Lung (tissue), 12 donors: Measurements from ENCODE around the gene SMC1A. TPM values are rescaled to one million over a fixed set of nuclear protein-coding genes. Genes with fewer than 3 reads are reported as not detected.
"Not testable (repeated sequence)": the region's sequence is repeated elsewhere in the genome, so short reads cannot be mapped to it uniquely, and the experiment has no call there.

Experiments used
- ATAC-seq: fragments of 200-7000 bp; cut with Tn5 transposase; one replicate; pipeline ENCODE4 v1.9.1; 2020; ENCODE audit warnings: moderate number of reproducible peaks; ENCODE audit not compliant: insufficient read depth, low FRiP score
- DNase-seq, 3 donors: peaks; one replicate each; pipeline ENCODE4 v3.0.0-alpha.2; 2013 to 2017
- H3K27ac ChIP-seq, 2 donors: one replicate each; pipeline ENCODE4 v1.5.1; 2013; ENCODE audit warnings: mild to moderate bottlenecking in 2 of 2, moderate library complexity in 2 of 2, control low read depth in 1 of 2, inconsistent platforms in 1 of 2, low read depth in 1 of 2, low read length in 1 of 2
- H3K27me3 ChIP-seq, 3 donors: one replicate each; pipeline ENCODE4 v1.5.1; 2013; ENCODE audit warnings: low read length in 2 of 3; ENCODE audit not compliant: control insufficient read depth in 3 of 3, insufficient read depth in 3 of 3
- H3K36me3 ChIP-seq, 4 donors: one replicate each; pipeline ENCODE4 v1.5.1; 2013; ENCODE audit warnings: low read length in 4 of 4, mild to moderate bottlenecking in 1 of 4, moderate library complexity in 1 of 4; ENCODE audit not compliant: control insufficient read depth in 4 of 4, insufficient read depth in 4 of 4
- H3K4me1 ChIP-seq, 5 donors: one replicate each; pipeline ENCODE4 v1.5.1; 2013; ENCODE audit warnings: low read length in 5 of 5, mild to moderate bottlenecking in 2 of 5, moderate library complexity in 1 of 5; ENCODE audit not compliant: control insufficient read depth in 5 of 5, insufficient read depth in 5 of 5
- H3K4me3 ChIP-seq: one replicate; pipeline ENCODE4 v1.5.1; 2013; ENCODE audit warnings: mild to moderate bottlenecking, control low read depth, moderate library complexity
- H3K9ac ChIP-seq, 2 donors: one replicate each; pipeline ENCODE4 v1.5.1; 2013; ENCODE audit warnings: low read length in 2 of 2, control low read depth in 1 of 2; ENCODE audit not compliant: insufficient read depth in 1 of 2
- H3K9me3 ChIP-seq, 4 donors: one replicate each; pipeline ENCODE4 v1.5.1; 2013; ENCODE audit warnings: low read length in 3 of 4, mild to moderate bottlenecking in 1 of 4, moderate library complexity in 1 of 4; ENCODE audit not compliant: control insufficient read depth in 4 of 4, insufficient read depth in 3 of 4
- CTCF ChIP-seq: IDR thresholded peaks from 2 replicates; pipeline ENCODE4 v1.5.1; 2012; ENCODE audit warnings: mild to moderate bottlenecking; ENCODE audit errors: control extremely low read depth, extremely low read depth
- WGBS, 2 donors: extraction: QIAGEN DNeasy Blood & Tissue Kit; methylation state at CpG; one replicate each; pipeline ENCODE4 v1.1.7; 2013; 5-methylcytosine and 5-hydroxymethylcytosine counted together
- polyA plus RNA-seq, 2 donors: library from polyadenylated mRNA; stranded (reverse); fragments of 200-250 nt; gene quantifications; one replicate each; pipeline ENCODE4 v1.2.1, GENCODE V29; 2013
- total RNA-seq, 2 donors: library from RNA; depleted of rRNA in 1 of 2; stranded (reverse); fragments of >200 nt in 1 of 2; gene quantifications; one replicate each; pipeline ENCODE4 v1.2.1, GENCODE V29; 2014 to 2021
- donor health status: control.
- donor health status: control.
- donor health status: Bipolar disorder and iron deficiency.
- donor health status: healthy.
- donor health status: DM: yes; HTN: yes; CAD: no.

SMC1A gene
- total and polyA plus RNA-seq, 4 donors: 11.2 to 56.2 (median 22.4) TPM

- H3K27ac ChIP-seq: peak within 1 kb of the TSS; percentile 82 to 93
- ATAC-seq (no peak), DNase-seq (no peak)
- H3K4me3 ChIP-seq: peak within 1 kb of the TSS; percentile 70
- peaks cover 0 to 10% (median 9%) of the 10 kb centered on the region in 3 donors for H3K27me3 ChIP-seq
- peaks cover 0 to under 1% (median 0%) of the 10 kb centered on the region in 4 donors for H3K36me3 ChIP-seq
- H3K4me1 ChIP-seq: peaks cover 0 to 15% (median 3%) of the 10 kb centered on the region in 5 donors
- WGBS, 2 donors: 6 to 8% methylated on average over 13 to 17 of the region's 17 CpGs
- no peak for TF ChIP-seq CTCF
- H3K9ac ChIP-seq: peak within 1 kb of the TSS; percentile 89 to 92
- no peaks in the 10 kb centered on the region for H3K9me3 ChIP-seq
These were observed 430 bp upstream of the SMC1A start, which contains the start of gene RIBC1 for GRCh38 chrX:53422861-53423306. TSS of gene RIBC1 (plus strand) at chrX:53422873. CDS start at chrX:53426277, 3,404 bp downstream.

- peak overlapping the region; percentile 83 to 92 for H3K9ac ChIP-seq
- peaks cover 0 to 4% (median 0%) of the 10 kb centered on the region in 4 donors for H3K36me3 ChIP-seq
- no peak for ATAC-seq
- no peak for DNase-seq
- WGBS, 2 donors: 0 to 1% methylated on average over 15 of the region's 15 CpGs
- TF ChIP-seq CTCF: no peak
- H3K4me1 ChIP-seq: peaks cover 0 to 15% (median 3%) of the 10 kb centered on the region in 5 donors
- peak overlapping the region; percentile 82 to 93 for H3K27ac ChIP-seq
- H3K9me3 ChIP-seq: no peaks in the 10 kb centered on the region
- H3K27me3 ChIP-seq: peaks cover 0 to 6% (median 3%) of the 10 kb centered on the region in 3 donors
- H3K4me3 ChIP-seq: peak overlapping the region; percentile 70
These were observed 725 bp downstream of the SMC1A start for GRCh38 chrX:53421772-53422085.

GRCh38 chrX:53421125-53421524 is 1.3 kb downstream of the SMC1A start:
- Histone ChIP-seq H3K4me3 (no peak overlapping the region), H3K36me3 (peaks cover 0 to 4% (median 0%) of the 10 kb centered on the region in 4 donors), H3K27ac (no peak overlapping the region), H3K4me1 (peaks cover 0 to 15% (median 3%) of the 10 kb centered on the region in 5 donors), H3K27me3 (peaks cover 0 to 3% (median 3%) of the 10 kb centered on the region in 3 donors), H3K9me3 (no peaks in the 10 kb centered on the region), H3K9ac (peak overlapping the region in 1 of 2 donors; percentile 4)
- TF ChIP-seq CTCF: no peak
- no peak for ATAC-seq
- DNase-seq: no peak
- WGBS, 2 donors: 42 to 48% methylated on average over 2 of the region's 2 CpGs

GRCh38 chrX:53420351-53420750 is 2.1 kb downstream of the SMC1A start:
- not testable (repeated sequence) for DNase-seq, H3K9ac ChIP-seq, ATAC-seq, H3K27ac ChIP-seq, H3K27me3 ChIP-seq, H3K4me3 ChIP-seq, H3K9me3 ChIP-seq, H3K36me3 ChIP-seq
- peaks cover 0 to 15% (median 3%) of the 10 kb centered on the region in 5 donors for H3K4me1 ChIP-seq
- WGBS, 2 donors: 96 to 98% methylated on average over 3 of the region's 3 CpGs
